Placental epithelial cell (primary cell): ENCODE results near the gene CSAG1. TPM values are rescaled to one million over a fixed set of nuclear protein-coding genes. Genes with fewer than 3 reads are reported as not detected.

ENCODE experiments used
- total RNA-seq: library from RNA; depleted of rRNA; stranded (reverse); fragments of >200 nt; gene quantifications from 2 replicates; pipeline ENCODE4 v1.2.3, GENCODE V29; 2012

CSAG1 gene, protein sequence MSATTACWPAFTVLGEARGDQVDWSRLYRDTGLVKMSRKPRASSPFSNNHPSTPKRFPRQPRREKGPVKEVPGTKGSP
- not detected in 2 replicates for total RNA-seq

DNA sequence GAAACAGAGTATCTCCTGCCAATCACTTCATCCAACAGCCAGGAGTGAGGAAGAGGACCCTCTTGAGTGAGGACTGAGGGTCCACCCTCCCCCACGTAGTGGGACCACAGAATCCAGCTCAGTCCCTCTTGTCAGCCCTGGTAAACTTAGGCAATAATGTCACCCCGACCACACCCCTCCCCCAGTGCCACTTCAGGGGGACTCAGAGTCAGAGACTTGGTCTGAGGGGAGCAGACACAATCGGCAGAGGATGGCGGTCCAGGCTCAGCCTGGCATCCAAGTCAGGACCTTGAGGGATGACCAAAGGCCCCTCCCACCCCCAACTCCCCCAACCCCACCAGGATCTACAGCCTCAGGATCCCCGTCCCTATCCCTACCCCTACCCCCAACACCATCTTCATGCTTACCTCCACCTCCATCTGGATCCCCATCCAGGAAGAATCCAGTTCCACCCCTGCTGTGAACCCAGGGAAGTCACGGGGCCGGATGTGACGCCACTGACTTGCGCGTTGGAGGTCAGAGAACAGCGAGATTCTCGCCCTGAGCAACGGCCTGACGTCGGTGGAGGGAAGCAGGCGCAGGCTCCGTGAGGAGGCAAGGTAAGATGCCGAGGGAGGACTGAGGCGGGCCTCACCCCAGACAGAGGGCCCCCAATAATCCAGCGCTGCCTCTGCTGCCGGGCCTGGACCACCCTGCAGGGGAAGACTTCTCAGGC, at the start of gene CSAG1, which contains the start of gene MAGEA12:
TSS of gene CSAG1 (minus strand) at position 461 of the 715 bp plus-strand sequence. CDS start 1,261 bp downstream, outside the sequence.
TSS of gene MAGEA12 (plus strand) at position 497 of the 715 bp plus-strand sequence. CDS start 2,405 bp downstream, outside the sequence.

GRCh38 chrX:152769549-152770289, 36.2 kb upstream of the CSAG1 start, which contains the start of gene MAGEA6:
MAGEA6 (minus strand) TSS chrX:152769689; CDS start chrX:152767650, 2,039 bp downstream.

DNA sequence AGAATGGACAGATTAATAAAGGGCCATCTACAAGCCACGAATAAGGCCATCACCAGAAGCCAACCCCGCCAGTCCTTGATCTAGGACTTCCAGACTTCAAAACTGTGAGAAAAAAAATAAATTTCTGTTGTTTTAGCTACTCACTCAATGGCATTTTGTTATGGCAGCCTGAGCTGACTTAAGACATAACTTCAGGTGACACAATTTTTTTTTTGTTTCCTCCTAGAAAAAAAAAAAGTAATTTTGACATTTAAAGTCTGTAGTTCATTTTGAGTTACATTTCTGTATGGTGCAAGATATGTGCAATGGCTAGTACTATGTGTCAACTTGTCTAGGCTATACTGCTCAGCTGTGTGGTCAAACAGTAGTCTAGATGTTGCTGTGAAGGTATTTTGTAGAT, 25.4 kb upstream of the CSAG1 start, which contains the start of gene CSAG3:
TSS of gene CSAG3 (plus strand) at position 301 of the 400 bp plus-strand sequence.

DNA sequence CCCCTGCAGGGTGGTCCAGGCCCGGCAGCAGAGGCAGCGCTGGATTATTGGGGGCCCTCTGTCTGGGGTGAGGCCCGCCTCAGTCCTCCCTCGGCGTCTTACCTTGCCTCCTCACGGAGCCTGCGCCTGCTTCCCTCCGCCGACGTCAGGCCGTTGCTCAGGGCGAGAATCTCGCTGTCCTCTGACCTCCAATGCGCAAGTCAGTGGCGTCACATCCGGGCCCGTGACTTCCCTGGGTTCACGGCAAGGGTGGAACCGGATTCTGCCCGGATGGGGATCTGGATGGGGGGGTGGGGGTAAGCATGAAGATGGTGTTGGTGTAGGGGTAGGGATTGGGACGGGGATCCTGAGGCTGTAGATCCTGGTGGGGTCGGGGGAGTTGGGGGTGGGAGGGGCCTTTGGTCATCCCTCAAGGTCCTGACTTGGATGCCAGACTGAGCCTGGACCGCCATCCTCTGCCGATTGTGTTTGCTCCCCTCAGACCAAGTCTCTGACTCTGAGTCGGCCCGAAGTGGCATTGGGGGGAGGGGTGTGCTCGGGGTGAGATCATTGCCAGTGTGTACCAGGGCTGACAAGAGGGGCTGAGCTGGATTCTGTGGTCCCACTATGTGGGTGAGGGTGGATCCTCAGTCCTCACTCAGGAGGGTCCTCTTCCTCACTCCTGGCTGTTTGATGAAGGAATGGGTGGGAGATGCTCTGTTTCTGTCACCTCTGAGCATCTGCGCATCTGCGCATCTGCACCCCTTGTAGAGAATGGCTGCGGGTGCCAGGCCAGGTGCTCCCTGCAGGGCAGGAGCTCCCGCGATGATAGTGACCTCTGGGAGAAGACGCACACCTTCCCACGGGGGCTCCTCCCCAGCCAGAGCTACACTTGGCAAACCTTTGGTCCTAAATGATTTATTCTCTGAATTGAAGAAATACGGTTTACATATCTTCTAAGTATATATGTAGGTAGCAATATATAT, 20.4 kb upstream of the CSAG1 start, which contains the start of gene MAGEA2:
TSS of gene MAGEA2 (minus strand) at position 157 of the 965 bp plus-strand sequence. CDS start 2,479 bp downstream, outside the sequence.

DNA sequence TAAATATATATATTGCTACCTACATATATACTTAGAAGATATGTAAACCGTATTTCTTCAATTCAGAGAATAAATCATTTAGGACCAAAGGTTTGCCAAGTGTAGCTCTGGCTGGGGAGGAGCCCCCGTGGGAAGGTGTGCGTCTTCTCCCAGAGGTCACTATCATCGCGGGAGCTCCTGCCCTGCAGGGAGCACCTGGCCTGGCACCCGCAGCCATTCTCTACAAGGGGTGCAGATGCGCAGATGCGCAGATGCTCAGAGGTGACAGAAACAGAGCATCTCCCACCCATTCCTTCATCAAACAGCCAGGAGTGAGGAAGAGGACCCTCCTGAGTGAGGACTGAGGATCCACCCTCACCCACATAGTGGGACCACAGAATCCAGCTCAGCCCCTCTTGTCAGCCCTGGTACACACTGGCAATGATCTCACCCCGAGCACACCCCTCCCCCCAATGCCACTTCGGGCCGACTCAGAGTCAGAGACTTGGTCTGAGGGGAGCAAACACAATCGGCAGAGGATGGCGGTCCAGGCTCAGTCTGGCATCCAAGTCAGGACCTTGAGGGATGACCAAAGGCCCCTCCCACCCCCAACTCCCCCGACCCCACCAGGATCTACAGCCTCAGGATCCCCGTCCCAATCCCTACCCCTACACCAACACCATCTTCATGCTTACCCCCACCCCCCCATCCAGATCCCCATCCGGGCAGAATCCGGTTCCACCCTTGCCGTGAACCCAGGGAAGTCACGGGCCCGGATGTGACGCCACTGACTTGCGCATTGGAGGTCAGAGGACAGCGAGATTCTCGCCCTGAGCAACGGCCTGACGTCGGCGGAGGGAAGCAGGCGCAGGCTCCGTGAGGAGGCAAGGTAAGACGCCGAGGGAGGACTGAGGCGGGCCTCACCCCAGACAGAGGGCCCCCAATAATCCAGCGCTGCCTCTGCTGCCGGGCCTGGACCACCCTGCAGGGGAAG, 19.4 kb downstream of the CSAG1 start, which contains the start of gene MAGEA2B:
TSS of gene MAGEA2B (plus strand) at position 814 of the 973 bp plus-strand sequence. CDS start 2,479 bp downstream, outside the sequence.

GRCh38 chrX:152709173-152709572, 24.3 kb downstream of the CSAG1 start, which contains the start of gene CSAG2:
CSAG2 (minus strand) TSS chrX:152709273; CDS start chrX:152709112, 161 bp downstream.

GRCh38 chrX:152697952-152698931, 35.3 kb downstream of the CSAG1 start, which contains the start of gene MAGEA3:
MAGEA3 (plus strand) TSS chrX:152698794; CDS start chrX:152700833, 2,039 bp downstream.

Other genes with a start within 250 kb of the CSAG1 start
- under 0.01 TPM in 1 of 2 replicates, not detected in the other for gene GABRQ, start 95.8 kb downstream of the CSAG1 start, total RNA-seq
- not detected in 2 replicates for gene MAGEA3, start 34.9 kb downstream of the CSAG1 start, total RNA-seq
- not detected in 2 replicates for gene CSAG2, start 24.4 kb downstream of the CSAG1 start, total RNA-seq
- gene MAGEA2B, start 19.1 kb downstream of the CSAG1 start, total RNA-seq: not detected in 2 replicates
- not detected in 2 replicates for gene MAGEA12, start within 50 bp of the CSAG1 start, total RNA-seq
- not detected in 2 replicates for gene MAGEA2, start 20.1 kb upstream of the CSAG1 start, total RNA-seq
- not detected in 2 replicates for gene CSAG3, start 25.5 kb upstream of the CSAG1 start, total RNA-seq
- gene MAGEA6, start 36.0 kb upstream of the CSAG1 start, total RNA-seq: not detected in 2 replicates
- 34.1 and 37.3 TPM in 2 replicates for gene CETN2, start 97.0 kb upstream of the CSAG1 start, total RNA-seq
- gene NSDHL, start 97.3 kb upstream of the CSAG1 start, total RNA-seq: 8.6 and 22.8 TPM in 2 replicates
- 36.5 and 76.3 TPM in 2 replicates for gene ZNF185, start 164.3 kb upstream of the CSAG1 start, total RNA-seq